ENCODE measurements around the gene CTNND2. TPM values are rescaled to one million over a fixed set of nuclear protein-coding genes. Genes with fewer than 3 reads are reported as not detected.

The CTNND2 gene
- total and polyA plus RNA-seq, 4 donors: 0.05 to 0.50 (median 0.27) TPM

- Histone ChIP-seq H3K4me1 (ENCODE audit: control insufficient read depth in 4 of 4, insufficient read depth in 4 of 4, low read length in 3 of 4) (no peaks in the 10 kb centered on the region), H3K9me3 (ENCODE audit: control insufficient read depth in 4 of 4, low read length in 3 of 4) (peaks cover 0 to 4% (median 2%) of the 10 kb centered on the region in 4 donors), H3K27ac (ENCODE audit: low read depth in 1 of 2, low read length in 2 of 2) (no peak overlapping the region), H3K27me3 (ENCODE audit: control insufficient read depth in 4 of 4, insufficient read depth in 4 of 4, low read length in 3 of 4) (no peaks in the 10 kb centered on the region), H3K4me3 (ENCODE audit: low read depth in 1 of 3, low read length in 3 of 3) (no peak overlapping the region), H3K9ac (ENCODE audit: low read depth in 1 of 2, low read length in 2 of 2) (no peak overlapping the region), H3K36me3 (ENCODE audit: control insufficient read depth in 4 of 4, insufficient read depth in 3 of 4, low read depth in 1 of 4, low read length in 3 of 4) (no peaks in the 10 kb centered on the region)
- DNase-seq (ENCODE audit: low spot score): no peak
- TF ChIP-seq, protein P1, sequence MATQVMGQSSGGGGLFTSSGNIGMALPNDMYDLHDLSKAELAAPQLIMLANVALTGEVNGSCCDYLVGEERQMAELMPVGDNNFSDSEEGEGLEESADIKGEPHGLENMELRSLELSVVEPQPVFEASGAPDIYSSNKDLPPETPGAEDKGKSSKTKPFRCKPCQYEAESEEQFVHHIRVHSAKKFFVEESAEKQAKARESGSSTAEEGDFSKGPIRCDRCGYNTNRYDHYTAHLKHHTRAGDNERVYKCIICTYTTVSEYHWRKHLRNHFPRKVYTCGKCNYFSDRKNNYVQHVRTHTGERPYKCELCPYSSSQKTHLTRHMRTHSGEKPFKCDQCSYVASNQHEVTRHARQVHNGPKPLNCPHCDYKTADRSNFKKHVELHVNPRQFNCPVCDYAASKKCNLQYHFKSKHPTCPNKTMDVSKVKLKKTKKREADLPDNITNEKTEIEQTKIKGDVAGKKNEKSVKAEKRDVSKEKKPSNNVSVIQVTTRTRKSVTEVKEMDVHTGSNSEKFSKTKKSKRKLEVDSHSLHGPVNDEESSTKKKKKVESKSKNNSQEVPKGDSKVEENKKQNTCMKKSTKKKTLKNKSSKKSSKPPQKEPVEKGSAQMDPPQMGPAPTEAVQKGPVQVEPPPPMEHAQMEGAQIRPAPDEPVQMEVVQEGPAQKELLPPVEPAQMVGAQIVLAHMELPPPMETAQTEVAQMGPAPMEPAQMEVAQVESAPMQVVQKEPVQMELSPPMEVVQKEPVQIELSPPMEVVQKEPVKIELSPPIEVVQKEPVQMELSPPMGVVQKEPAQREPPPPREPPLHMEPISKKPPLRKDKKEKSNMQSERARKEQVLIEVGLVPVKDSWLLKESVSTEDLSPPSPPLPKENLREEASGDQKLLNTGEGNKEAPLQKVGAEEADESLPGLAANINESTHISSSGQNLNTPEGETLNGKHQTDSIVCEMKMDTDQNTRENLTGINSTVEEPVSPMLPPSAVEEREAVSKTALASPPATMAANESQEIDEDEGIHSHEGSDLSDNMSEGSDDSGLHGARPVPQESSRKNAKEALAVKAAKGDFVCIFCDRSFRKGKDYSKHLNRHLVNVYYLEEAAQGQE (IDR thresholded peaks at IDR 0.05): no peak
- TF ChIP-seq RXRA (IDR thresholded peaks at IDR 0.05) (no peak), TAF1 (conservative IDR thresholded peaks at IDR 0.05) (no peak), EGR1 (IDR thresholded peaks at IDR 0.05; ENCODE audit: low read depth in 2 of 2) (no peak), NR2F2 (IDR thresholded peaks at IDR 0.05) (no peak)
- TF ChIP-seq, protein P2, sequence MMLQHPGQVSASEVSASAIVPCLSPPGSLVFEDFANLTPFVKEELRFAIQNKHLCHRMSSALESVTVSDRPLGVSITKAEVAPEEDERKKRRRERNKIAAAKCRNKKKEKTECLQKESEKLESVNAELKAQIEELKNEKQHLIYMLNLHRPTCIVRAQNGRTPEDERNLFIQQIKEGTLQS (IDR thresholded peaks at IDR 0.05): no peak
Measured at GRCh38 chr5:11030671-11031070, 873.6 kb downstream of the CTNND2 start.

DNA sequence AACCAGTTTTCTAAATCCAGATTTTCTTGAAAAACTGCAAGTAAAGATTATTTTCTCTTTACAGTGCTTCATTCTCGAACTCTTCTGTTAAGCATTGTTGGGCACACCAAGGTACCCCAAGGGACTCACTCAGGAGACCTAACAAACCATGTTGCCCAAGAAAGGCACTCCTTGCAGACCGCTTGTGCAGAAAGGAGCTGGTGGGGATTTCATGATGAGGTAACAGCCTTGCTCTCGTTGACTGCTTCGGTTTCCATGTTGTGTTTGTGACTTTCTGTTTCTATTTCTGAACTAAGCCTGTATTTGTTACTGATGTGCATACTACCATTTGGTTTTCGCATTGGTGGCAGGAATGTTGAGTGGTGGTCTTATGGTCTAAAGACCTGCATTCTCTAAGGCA is 876.6 kb downstream of the CTNND2 start:
- Histone ChIP-seq H3K9me3 (ENCODE audit: control insufficient read depth in 4 of 4, low read length in 3 of 4) (peaks cover 0 to 4% (median 2%) of the 10 kb centered on the region in 4 donors), H3K27ac (ENCODE audit: low read depth in 1 of 2, low read length in 2 of 2) (no peak overlapping the region), H3K4me3 (ENCODE audit: low read depth in 1 of 3, low read length in 3 of 3) (no peak overlapping the region), H3K27me3 (ENCODE audit: control insufficient read depth in 4 of 4, insufficient read depth in 4 of 4, low read length in 3 of 4) (no peaks in the 10 kb centered on the region), H3K4me1 (ENCODE audit: control insufficient read depth in 4 of 4, insufficient read depth in 4 of 4, low read length in 3 of 4) (no peaks in the 10 kb centered on the region), H3K9ac (ENCODE audit: low read depth in 1 of 2, low read length in 2 of 2) (no peak overlapping the region), H3K36me3 (ENCODE audit: control insufficient read depth in 4 of 4, insufficient read depth in 3 of 4, low read depth in 1 of 4, low read length in 3 of 4) (no peaks in the 10 kb centered on the region)
- WGBS: 87% methylated on average over 5 of the region's 5 CpGs
- no peak for DNase-seq (ENCODE audit: low spot score)
- TF ChIP-seq, protein P3, sequence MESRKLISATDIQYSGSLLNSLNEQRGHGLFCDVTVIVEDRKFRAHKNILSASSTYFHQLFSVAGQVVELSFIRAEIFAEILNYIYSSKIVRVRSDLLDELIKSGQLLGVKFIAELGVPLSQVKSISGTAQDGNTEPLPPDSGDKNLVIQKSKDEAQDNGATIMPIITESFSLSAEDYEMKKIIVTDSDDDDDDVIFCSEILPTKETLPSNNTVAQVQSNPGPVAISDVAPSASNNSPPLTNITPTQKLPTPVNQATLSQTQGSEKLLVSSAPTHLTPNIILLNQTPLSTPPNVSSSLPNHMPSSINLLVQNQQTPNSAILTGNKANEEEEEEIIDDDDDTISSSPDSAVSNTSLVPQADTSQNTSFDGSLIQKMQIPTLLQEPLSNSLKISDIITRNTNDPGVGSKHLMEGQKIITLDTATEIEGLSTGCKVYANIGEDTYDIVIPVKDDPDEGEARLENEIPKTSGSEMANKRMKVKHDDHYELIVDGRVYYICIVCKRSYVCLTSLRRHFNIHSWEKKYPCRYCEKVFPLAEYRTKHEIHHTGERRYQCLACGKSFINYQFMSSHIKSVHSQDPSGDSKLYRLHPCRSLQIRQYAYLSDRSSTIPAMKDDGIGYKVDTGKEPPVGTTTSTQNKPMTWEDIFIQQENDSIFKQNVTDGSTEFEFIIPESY (IDR thresholded peaks at IDR 0.05): no peak
- no peak for TF ChIP-seq RXRA (IDR thresholded peaks at IDR 0.05)
- TF ChIP-seq, protein P1 (IDR thresholded peaks at IDR 0.05): no peak
- TF ChIP-seq, protein P2 (IDR thresholded peaks at IDR 0.05): no peak
- no peak for TF ChIP-seq MAX (IDR thresholded peaks at IDR 0.05)
- no peak for TF ChIP-seq HNF4A (conservative IDR thresholded peaks at IDR 0.05)
- no peak for TF ChIP-seq YY1 (IDR thresholded peaks at IDR 0.05)
- TF ChIP-seq TAF1 (conservative IDR thresholded peaks at IDR 0.05): no peak
- no peak for TF ChIP-seq FOXA1 (IDR thresholded peaks at IDR 0.05)
- TF ChIP-seq GABPA (IDR thresholded peaks at IDR 0.05 in 1 of 2, conservative IDR thresholded peaks at IDR 0.05 in 1 of 2): no peak
- no peak for TF ChIP-seq SP1 (IDR thresholded peaks at IDR 0.05)
- TF ChIP-seq JUND (IDR thresholded peaks at IDR 0.05): no peak
